Mammary epithelial cell (primary cell): Measurements from ENCODE around the gene SPTAN1.

Experiments used
- CTCF ChIP-seq, 2 donors: IDR thresholded peaks in 1 of 2; conservative IDR thresholded peaks in 1 of 2; 2 replicates each; pipeline ENCODE4 v1.5.1; 2011 to 2012; ENCODE audit warnings: inconsistent platforms in 2 of 2, low read length in 2 of 2, mild to moderate bottlenecking in 2 of 2, control low read depth in 1 of 2, low read depth in 1 of 2; ENCODE audit not compliant: insufficient read depth in 1 of 2; ENCODE audit errors: extremely low read depth in 1 of 2
- EZH2 ChIP-seq: IDR thresholded peaks from 2 replicates; pipeline ENCODE4 v1.6.1; 2012; ENCODE audit warnings: low read length, inconsistent platforms, borderline replicate concordance

GRCh38 chr9:128587453-128587852, 35.1 kb downstream of the SPTAN1 start:
- no peak for TF ChIP-seq CTCF (conservative IDR thresholded peaks at IDR 0.05 in 1 of 2, IDR thresholded peaks at IDR 0.05 in 1 of 2; ENCODE audit: extremely low read depth in 1 of 2, insufficient read depth in 1 of 2, low read depth in 1 of 2, low read length in 2 of 2)
- no peak for TF ChIP-seq EZH2
